Right kidney (tissue), 1 donor: ENCODE results near the gene PKNOX1.
"Not testable (repeated sequence)": the region's sequence is repeated elsewhere in the genome, so short reads cannot be mapped to it uniquely, and the experiment has no call there.

Experiments used
- DNase-seq: peaks from one replicate; pipeline ENCODE4 v3.0.0-alpha.2; 2016

Gene PKNOX1

DNA sequence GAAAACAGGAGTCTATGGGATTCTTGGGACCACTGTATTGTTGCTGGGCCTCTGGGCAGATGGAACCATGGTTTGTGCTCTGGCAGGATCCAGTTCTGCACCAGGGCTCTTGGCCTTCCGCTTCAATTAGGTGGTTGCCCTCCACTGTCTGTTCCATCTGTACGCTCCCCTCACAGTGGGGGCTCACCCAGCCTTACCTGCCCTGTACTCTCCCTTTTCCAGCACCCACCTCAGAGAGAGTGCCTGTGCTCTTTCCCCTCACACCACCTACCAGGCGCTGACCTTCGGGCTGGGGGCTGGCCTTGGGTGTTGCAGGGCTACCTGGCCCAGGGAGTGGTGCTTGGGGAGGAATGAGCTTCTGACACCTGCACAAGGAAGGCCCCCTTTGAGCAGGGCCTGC is 7.5 kb downstream of the PKNOX1 start:
- no peak for DNase-seq

- no peak for DNase-seq
These were observed 8.7 kb downstream of the PKNOX1 start for GRCh38 chr21:42983103-42983502.

- DNase-seq, result no peak
These were observed 9.5 kb downstream of the PKNOX1 start for GRCh38 chr21:42983869-42984268.

DNA sequence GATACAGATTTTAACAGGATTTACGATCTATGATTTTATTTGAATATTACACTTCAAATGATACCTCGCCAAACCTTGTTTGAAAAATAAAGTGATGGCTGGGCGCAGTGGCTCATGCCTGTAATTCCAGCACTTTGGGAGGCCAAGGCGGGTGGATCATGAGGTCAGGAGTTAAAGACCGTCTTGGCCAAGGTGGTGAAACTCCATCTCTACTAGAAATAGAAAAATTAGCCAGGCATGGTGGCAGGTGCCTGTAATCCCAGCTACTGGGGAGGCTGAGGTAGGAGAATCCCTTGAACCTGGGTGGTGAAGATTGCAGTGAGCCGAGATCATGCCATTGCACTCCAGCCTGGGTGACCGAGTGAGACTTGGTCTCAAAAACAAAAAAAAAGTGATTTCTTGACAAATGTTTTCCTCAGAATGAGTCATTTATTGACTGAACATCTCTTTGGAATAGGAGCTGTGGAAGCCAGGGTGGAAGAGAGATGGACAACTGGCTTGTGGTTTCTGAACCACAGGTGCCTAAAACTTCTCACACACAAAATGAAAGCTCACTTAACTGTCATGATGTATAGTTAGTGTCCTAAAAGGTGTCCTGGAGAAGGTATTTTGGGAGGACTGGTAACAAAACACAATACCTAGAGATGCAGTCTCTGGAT is 11.9 kb downstream of the PKNOX1 start:
- no peak for DNase-seq

- DNase-seq, result no peak
These were observed 14.0 kb downstream of the PKNOX1 start for GRCh38 chr21:42988236-42988965.

GRCh38 chr21:42989370-42989769 is 15.0 kb downstream of the PKNOX1 start:
- not testable (repeated sequence) for DNase-seq

GRCh38 chr21:42989816-42990650 is 15.7 kb downstream of the PKNOX1 start:
- no peak for DNase-seq

- DNase-seq, result peak; percentile 51
These were observed 17.8 kb downstream of the PKNOX1 start for GRCh38 chr21:42991992-42992740.

DNA sequence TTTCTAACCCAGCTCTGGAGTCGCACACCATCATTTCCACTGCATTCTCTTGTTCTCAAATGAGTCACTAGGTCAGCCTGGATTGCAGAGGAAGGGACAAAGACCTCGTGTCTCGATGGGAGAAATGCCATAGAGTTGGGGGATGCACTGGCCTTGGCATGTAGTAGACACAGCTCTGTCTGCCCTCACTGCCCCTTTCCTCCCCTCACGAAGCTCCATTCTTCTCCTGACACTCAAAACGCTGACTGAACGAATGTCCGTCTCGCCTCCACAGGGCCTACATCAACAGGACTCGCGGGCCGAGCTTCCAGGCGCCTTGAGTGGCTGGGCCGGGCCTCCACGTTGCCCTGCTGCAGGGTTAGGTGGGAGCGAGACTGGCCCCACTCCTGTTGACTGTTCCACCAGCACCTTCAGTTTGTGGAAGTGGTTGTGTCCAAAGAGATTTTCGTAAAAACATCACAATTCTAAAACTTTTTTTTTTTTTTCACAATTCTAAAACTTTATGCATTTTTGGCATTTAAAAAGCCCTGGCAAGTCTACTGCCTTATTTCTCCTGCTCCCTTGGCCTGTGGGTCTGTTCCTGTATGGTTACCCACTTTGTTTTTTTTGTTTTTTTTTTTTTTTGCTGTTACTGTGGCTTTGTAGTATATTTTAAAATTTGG is 18.8 kb downstream of the PKNOX1 start:
- DNase-seq, result peak; percentile 33

GRCh38 chr21:42997053-42997452 is 22.7 kb downstream of the PKNOX1 start:
- no peak for DNase-seq

DNA sequence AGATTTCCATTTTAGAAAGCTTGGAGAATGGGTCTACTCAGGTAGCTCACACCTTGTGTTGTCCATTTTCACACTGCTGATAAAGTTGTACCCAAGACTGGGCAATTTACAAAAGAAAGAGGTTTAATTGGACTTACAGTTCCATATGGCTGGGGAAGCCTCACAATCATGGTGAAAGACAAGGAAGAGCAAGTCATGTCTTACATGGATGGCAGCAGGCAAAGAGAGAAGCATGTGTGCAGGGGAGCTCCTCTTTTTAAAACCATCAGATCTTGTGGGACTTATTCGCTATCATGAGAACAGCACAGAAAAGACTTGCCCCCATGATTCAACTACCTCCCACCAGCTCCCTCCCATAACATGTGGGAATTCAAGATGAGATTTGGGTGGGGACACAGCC is 23.6 kb downstream of the PKNOX1 start:
- DNase-seq, result not testable (repeated sequence)

DNA sequence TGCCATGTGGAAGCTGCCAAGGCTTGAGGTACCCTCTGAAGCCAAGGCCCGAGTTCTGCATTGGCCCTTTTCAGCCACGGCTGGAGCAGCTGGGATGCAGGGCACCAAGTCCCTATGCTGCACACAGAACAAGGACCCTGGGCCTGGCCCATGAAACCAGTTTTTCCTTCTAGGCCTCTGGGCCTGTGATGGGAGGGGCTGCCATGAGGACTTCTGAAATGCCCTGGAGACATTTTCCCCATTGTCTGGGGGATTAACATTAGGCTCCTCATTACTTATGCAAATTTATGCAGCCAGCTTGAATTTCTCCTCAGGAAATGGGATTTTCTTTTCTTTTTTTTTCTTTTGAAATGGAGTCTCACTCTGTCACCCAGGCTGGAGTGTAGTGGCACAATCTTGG is 24.8 kb downstream of the PKNOX1 start:
- not testable (repeated sequence) for DNase-seq

GRCh38 chr21:43000041-43000440 is 25.7 kb downstream of the PKNOX1 start:
- DNase-seq, result not testable (repeated sequence)

GRCh38 chr21:43001316-43001715 is 27.0 kb downstream of the PKNOX1 start:
- no peak for DNase-seq

- no peak for DNase-seq
These were observed 30.6 kb downstream of the PKNOX1 start for GRCh38 chr21:43004926-43005325.

- no peak for DNase-seq
These were observed 31.3 kb downstream of the PKNOX1 start for GRCh38 chr21:43005635-43006034.

DNA sequence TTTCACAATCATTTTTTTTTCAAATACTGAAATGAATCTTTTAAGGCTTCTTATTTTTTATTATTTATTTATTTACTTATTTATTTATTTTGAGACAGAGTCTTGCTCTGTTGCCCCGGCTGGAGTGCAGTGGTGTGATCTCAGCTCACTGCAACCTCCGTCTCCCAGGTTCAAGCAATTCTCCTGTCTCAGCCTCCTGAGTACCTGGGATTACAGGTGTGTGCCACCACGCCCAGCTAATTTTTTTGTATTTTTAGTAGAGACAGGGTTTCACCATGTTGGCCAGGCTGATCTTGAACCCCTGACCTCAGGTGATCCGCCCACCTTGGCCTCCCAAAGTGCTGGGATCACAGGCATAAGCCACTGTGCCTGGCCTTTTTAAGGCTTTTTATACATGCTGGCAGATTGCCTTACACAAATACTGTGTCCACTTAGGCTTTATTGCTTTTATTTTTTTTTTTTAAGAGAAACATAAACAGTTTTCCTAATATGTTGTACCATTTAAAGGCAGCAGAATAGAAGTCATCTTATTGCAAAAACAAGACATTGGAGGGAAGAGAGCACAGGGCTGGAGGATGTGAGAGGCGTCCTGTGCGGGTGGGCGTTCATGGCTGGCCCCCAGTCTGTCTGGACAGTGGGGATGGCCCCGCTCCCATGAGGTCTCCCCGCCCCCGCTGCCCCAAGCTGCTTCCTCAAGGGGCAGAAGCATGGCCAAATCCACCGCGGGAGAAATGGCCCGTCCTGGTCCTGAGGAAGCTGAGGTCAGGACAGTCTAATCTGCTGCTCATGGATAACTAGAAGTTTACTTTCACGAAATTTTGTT is 31.9 kb downstream of the PKNOX1 start:
- not testable (repeated sequence) for DNase-seq

- DNase-seq, result no peak
These were observed 32.5 kb downstream of the PKNOX1 start for GRCh38 chr21:43006874-43007208.

DNA sequence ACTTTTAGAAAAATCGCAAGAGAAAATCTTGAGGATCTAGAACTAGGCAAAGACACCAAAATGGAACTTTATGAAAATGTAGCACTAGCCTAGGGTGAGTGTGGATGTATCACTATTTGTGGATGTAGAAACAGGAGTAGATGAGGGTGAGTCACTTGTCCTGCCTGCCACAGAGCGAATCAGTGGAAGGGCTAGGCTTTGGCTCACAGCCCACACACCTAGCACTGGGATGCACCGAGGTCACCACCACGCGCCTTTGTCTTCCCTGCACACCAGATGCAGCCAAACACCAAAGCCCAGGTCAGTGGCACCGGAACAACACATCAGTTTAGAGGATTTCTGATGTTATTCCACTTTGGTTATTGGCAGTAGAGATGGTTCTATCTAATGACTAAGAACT is 38.2 kb downstream of the PKNOX1 start:
- DNase-seq, result no peak

GRCh38 chr21:43015906-43016540 is 41.7 kb downstream of the PKNOX1 start:
- no peak for DNase-seq

- no peak for DNase-seq
These were observed 42.4 kb downstream of the PKNOX1 start for GRCh38 chr21:43016728-43017127.
